Jurkat, Clone E6-1 (cell line): ENCODE measurements around the gene C8B. TPM values are rescaled to one million over a fixed set of nuclear protein-coding genes. Genes with fewer than 3 reads are reported as not detected.

Experiments used
- DNase-seq: peaks from one replicate; pipeline ENCODE4 v3.0.0-alpha.2; 2011; ENCODE audit warnings: low read depth, low spot score
- H3K4me3 ChIP-seq: 2 replicates; pipeline ENCODE4 v1.5.1; 2011; ENCODE audit warnings: mild to moderate bottlenecking, low read length, control low read depth, moderate library complexity
- polyA plus RNA-seq: library from polyadenylated mRNA; unstranded; fragments of >200 nt; gene quantifications from one replicate; pipeline ENCODE4 v1.2.1, GENCODE V29; 2012; ENCODE audit warnings: missing spikeins; ENCODE audit not compliant: insufficient read length, insufficient read depth

C8B gene
- not detected for polyA plus RNA-seq

DNA sequence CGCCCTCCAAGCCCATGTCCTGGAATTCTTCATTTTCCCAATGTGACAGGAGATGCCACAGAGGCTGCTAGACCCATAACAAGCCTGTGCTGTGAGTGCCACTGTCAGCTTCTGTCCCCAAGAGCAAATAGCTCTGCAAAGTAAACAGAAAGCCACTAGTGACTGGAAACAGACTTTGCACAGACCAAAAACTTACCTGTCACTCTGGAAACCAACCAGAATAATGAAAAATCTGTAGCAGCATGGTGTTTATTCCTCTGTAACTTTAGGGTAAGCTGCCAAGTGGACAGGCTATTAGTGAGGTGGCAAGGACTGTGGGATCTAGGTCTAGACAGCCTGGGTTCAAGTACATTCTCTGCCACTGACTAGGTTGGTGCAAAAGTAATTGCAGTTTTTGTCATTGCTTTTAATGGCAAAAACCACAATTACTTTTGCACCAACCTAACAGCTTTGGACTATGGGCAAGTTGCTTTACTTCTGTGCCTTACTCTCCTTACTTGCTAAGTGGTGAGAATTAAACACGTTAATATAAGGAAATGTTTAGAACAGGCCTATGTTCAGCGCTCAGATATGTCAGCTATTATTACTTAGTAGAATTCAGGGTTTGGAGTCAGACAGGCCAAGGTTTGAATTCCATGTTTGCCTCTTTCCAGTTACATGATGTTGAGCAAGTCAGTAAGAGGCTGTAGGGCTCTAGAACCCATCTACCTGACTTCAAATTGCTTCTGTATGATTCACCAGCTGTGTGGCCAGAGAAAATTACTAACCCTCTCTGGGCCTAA, at the start of gene C8B:
Gene C8B (minus strand): TSS at position 100 of the 782 bp plus-strand sequence. CDS start 67 bp downstream, at position 33.
- no peak within 1 kb of the TSS for H3K4me3 ChIP-seq
- DNase-seq = no peak

DNA sequence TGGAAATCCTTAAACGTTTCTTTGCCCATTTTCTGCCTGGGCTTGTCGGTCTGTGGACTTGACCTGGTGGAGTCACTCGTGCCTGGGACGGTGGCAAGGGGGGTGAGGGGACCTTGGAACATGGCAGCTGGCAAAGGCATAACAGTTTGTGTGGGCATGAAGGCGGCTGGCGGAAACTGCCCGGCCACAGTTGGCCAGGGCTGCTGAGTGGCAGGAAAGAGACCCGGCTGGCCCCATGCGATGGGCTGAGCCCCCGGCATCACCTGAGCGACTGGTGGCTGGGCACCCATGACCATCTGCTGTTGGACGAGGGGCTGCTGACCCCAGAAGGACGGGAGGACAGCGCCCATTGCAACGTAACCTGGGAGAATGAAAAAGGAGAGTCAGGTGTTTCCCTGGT, 49.3 kb upstream of the C8B start:
- H3K4me3 ChIP-seq = no peak overlapping the region
- DNase-seq = no peak

DNA sequence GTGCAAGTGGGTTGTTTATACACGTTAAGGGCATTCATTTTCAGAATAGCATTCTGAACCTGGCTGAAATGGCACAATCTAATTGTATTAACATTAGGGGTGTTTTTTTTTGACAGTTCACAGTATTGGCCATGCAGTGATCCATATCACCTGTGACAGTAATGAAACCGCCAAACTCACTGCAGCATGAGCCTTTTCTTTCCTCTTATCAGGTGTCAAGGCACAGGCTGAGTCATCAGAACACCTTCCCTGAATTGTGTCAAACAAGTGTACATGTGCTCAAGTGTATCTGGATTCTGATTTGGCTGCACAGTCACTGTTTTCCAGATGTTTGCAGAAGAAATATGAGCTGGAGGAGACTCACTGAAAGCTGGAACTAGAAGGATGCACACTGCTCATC, 47.7 kb upstream of the C8B start:
- H3K4me3 ChIP-seq = no peak overlapping the region
- no peak for DNase-seq

DNA sequence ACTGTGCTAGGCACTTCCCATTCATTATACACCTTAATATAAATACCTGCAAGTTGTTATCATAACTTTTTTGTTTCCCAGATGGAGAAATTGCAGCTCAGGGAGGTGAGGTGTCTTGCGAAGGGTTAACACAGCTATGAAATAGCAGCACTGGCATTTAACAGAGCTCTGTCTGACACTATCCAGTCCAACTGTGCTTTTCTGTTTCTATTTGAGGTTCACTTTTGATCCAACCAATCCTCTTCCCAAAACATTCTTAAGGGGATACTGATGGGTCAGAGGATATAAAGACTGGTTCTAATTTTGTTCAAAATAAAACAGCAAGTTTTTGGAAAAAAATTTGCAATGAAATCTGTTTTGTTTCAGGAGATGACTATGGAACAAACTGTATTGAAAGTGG, 46.5 kb upstream of the C8B start:
- no peak for DNase-seq
- no peak overlapping the region for H3K4me3 ChIP-seq

DNA sequence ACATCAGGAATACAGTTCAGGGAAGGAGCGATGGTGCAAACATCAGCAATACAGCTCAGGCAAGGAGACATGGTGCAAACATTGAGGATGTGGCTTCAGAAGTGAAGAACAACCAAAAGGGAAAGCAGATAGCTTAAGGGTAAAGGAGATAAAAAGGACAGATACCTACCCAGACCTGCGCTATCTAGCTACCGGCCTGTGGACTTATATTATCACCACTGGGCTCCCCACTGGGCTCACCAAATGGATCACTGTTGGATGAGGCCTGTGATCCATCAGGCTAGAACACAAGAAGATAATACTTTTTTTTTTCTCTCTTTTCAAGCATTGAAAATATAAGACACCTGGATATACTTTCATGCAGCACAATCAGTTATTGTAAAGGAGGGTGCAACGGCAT, 44.7 kb upstream of the C8B start:
- H3K4me3 ChIP-seq = no peak overlapping the region
- DNase-seq = no peak

DNA sequence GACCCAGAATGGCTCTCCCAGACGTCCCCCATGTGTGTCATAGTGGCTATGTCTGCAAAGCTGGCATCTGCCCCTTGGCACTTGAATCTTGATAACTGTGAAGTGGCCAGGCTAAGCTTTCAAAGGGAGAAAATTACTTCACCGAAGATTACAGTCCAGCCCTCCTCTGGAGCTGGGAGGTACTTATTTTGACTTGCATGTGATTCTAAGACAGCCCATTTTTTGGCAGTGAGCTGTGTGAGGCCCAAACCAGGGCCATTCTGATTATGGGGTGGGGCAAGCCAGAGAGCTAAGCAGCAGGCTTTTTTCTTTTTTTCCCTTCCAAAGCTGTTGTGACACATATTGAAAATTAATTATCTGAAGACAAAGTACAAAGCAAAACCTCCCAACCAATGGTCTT, 42.1 kb upstream of the C8B start:
- DNase-seq = no peak
- no peak overlapping the region for H3K4me3 ChIP-seq

- no peak overlapping the region for H3K4me3 ChIP-seq
- DNase-seq = no peak
These were observed 41.7 kb upstream of the C8B start for GRCh38 chr1:57007472-57007871.

- no peak overlapping the region for H3K4me3 ChIP-seq
- DNase-seq = no peak
These were observed 37.8 kb upstream of the C8B start for GRCh38 chr1:57003398-57004139.

DNA sequence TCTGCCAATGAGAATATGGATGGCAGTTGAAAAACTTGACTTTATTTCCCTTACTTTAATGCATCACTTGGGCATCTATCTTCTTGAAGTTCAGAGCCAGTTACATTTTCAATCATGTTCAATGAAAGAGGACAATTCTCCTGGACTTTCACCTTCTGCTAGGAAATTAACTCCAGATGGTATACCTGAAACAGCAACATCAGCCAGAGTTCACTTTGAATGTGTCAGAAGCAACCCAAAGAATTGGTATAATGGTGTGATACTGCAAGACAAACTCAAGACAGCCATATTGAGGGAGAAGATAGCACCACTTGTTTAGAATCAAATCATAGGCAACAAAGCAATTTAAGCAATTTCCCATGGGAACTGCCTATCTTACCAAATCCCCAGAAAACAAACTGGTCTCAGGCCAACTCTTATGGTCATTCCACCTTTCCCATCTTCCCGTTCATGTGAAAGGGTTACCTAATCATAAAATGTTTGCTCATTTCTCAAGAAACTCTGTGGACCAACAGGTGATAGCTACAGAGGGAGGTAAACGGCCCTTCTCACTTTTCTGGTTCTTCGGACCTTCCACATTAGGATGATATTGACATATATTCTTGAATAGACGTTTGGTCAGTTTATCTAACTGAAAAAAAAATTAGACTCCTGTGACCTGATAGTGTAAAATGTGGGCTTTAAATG, 29.7 kb upstream of the C8B start:
- H3K4me3 ChIP-seq = no peak overlapping the region
- no peak for DNase-seq

DNA sequence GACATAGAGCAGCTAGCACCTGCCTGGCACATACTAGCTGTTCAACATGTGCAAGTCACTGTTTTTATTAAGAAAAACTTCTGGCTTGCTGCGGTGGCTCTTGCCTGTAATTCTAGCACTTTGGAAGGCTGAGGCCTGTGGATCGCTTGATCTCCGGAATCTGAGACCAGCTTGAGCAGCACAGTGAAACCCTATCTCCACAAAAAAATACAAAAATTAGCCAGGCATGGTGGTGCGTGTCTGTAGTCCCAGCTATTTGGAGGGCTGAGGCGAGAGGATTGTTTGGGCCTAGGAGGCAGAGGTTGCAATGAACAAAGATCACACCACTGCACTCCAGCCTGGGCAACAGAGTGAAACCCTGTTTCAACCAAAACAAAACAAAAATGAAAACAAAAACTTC, 27.7 kb upstream of the C8B start:
- no peak overlapping the region for H3K4me3 ChIP-seq
- no peak for DNase-seq

- no peak overlapping the region for H3K4me3 ChIP-seq
- DNase-seq = no peak
These were observed 26.7 kb upstream of the C8B start for GRCh38 chr1:56992318-56993125.

DNA sequence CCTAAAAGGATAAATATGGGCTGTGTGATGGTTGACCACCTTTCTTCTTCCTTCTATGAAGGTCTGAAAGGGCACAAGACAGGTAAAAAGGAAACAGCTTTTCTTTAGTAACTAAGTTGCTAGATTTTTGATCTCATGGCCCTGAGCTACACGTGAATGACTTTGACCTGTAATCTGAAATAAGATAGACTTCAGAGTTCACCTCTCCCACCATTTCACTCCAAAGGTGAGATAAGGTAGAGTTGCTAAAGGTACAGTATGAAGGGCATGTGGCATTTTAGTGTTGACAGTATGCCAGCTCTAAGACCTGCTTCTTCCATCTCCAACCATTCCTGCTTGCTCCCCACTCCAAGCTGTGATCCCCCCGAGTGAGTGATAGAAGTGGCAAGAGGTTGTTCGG, 25.8 kb upstream of the C8B start:
- no peak for DNase-seq
- H3K4me3 ChIP-seq = no peak overlapping the region

GRCh38 chr1:56986397-56986796, 20.6 kb upstream of the C8B start:
- H3K4me3 ChIP-seq = no peak overlapping the region
- no peak for DNase-seq

DNA sequence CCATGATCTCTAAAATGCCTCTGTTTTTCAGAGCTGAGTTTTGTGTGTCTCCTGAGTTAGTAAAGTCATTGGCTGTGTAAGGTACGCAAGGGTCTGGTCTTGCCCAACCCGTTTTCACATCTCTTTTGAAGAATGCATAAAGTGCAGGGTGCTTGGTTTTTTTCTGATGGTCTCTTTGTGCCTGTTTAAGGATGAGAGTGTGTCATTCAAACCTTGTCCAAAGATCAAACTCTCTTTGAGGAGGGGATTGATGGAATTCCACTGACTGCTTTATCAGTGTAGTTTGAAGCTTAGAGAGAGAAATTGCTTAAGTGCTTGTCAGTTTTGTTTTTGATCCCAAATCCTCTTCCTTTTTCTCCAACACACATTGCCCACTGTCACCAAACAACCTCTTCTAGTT, 20.0 kb upstream of the C8B start:
- H3K4me3 ChIP-seq = no peak overlapping the region
- DNase-seq = no peak

GRCh38 chr1:56983484-56983883, 17.7 kb upstream of the C8B start:
- no peak for DNase-seq
- H3K4me3 ChIP-seq = no peak overlapping the region

DNA sequence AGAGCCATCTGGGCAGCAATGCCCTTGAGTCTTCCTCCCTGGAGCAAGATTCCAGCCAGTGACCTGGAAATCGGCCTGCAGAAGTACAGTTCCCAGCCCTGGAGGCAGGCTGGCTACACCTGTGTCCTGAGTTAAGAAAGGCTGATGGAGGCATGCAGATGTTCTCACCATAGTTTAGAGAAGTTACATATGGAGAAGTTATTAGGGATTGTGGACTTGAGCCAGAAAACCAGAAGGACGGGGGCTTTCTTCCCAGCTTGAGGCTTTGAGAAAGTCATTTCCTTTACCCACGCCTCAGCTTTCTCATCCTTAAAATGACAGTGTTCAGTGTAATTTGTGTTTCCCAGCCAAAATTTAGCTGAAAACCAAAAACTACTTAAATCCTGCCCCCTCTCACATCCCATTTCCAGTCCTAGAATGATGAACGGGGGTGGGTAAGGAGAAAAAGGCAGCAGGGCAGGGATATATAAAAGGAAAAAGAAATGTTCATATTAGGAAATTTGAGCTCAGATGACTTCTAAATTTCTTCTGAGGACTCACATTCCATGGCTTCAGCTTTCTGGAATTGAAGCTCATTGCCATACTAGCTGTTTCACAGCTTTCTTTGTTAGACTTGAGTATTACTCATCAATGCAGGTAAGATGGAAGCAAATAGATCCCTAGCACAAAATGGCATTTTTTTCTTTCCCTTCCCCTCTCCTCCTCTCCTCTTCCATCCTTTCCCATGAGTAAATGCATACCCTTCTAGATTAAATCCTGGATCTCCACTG, 14.4 kb upstream of the C8B start:
- DNase-seq = no peak
- no peak overlapping the region for H3K4me3 ChIP-seq

DNA sequence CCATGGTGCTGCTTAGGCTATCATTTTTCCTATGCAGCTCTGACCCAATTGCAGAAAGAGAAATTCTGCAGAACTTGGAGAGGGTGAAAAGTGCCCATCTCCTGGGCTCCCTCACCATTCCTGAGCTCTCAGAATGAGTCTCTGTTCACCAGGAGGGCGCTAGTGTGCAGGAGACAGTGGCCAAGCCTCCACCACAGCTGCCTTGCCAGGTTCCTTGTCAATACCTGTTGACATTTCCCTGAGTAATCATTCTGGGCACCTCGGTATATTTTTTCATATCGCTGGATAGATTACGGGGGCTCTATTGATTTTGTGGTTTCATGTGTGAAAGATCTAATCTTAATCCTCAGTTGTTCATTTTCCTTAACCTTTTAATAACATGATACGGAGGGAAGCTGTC, 13.0 kb upstream of the C8B start:
- no peak overlapping the region for H3K4me3 ChIP-seq
- no peak for DNase-seq

- no peak for DNase-seq
- H3K4me3 ChIP-seq = no peak overlapping the region
These were observed 12.1 kb upstream of the C8B start for GRCh38 chr1:56977910-56978309.

DNA sequence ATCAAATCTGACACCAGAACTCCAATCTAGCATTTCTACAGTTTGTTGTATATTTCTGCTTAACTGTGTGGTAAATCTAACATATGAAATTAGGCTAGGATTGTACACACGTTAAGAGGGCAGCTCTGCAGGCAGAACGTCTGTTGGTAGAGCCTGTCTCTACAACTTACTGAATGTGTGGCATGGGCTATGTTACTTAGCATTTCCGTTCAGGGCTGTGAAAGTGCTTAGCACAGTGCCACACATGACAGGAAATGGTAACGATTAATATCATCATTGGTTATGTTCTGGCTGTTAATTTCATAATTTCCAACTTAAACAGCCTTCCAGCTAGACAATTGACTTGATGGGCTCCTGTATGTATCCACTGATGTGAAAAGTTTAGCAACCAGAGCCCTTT, 9.6 kb upstream of the C8B start:
- peak; percentile 71 for DNase-seq
- no peak overlapping the region for H3K4me3 ChIP-seq
